22Rv1 (cell line): ENCODE data around the gene PRAMEF12.

Source experiments
- CTCF ChIP-seq: fragments of 450-650 bp; IDR thresholded peaks from 2 replicates; pipeline ENCODE4 v1.5.1; 2017; ENCODE audit warnings: mild to moderate bottlenecking
- ZFX ChIP-seq: fragments of 450-650 bp; IDR thresholded peaks from 2 replicates; pipeline ENCODE4 v1.6.1; 2017; ENCODE audit warnings: antibody characterized with exemption, borderline replicate concordance

- TF ChIP-seq CTCF (no peak), ZFX (no peak)
These were observed 43.4 kb upstream of the PRAMEF12 start for GRCh38 chr1:12730156-12730555.
